HG02642 (cell line): ENCODE data around the gene DBET.
"Not testable (repeated sequence)": the region's sequence is repeated elsewhere in the genome, so short reads cannot be mapped to it uniquely, and the experiment has no call there.

Source experiments
- ATAC-seq: cut with Tn5 transposase; IDR thresholded peaks from one replicate; pipeline ENCODE4 v1.9.1; 2021; ENCODE audit warnings: mild to moderate bottlenecking; ENCODE audit not compliant: unreplicated experiment, poor library complexity

The DBET gene

GRCh38 chr4:190047627-190048026 lies 16.7 kb upstream of the DBET start:
- ATAC-seq = not testable (repeated sequence)

- not testable (repeated sequence) for ATAC-seq
Observed at GRCh38 chr4:190049378-190050239, 14.7 kb upstream of the DBET start.

GRCh38 chr4:190058997-190059396 lies 5.3 kb upstream of the DBET start:
- ATAC-seq = not testable (repeated sequence)

GRCh38 chr4:190064805-190065204 lies 503 bp downstream of the DBET start:
- ATAC-seq = not testable (repeated sequence)

- ATAC-seq = not testable (repeated sequence)
Observed at GRCh38 chr4:190068351-190068750, 4.0 kb downstream of the DBET start.

- ATAC-seq = not testable (repeated sequence)
Observed at GRCh38 chr4:190093052-190093451, 28.8 kb downstream of the DBET start.

- not testable (repeated sequence) for ATAC-seq
Observed at GRCh38 chr4:190094031-190094430, 29.7 kb downstream of the DBET start.

- not testable (repeated sequence) for ATAC-seq
Observed at GRCh38 chr4:190095335-190095734, 31.0 kb downstream of the DBET start.

- not testable (repeated sequence) for ATAC-seq
Observed at GRCh38 chr4:190099605-190100004, 35.3 kb downstream of the DBET start.

- not testable (repeated sequence) for ATAC-seq
Observed at GRCh38 chr4:190101525-190101924, 37.2 kb downstream of the DBET start.

GRCh38 chr4:190106191-190106590 lies 41.9 kb downstream of the DBET start:
- ATAC-seq = not testable (repeated sequence)

- ATAC-seq = not testable (repeated sequence)
Observed at GRCh38 chr4:190106611-190107480, 42.5 kb downstream of the DBET start.

- not testable (repeated sequence) for ATAC-seq
Observed at GRCh38 chr4:190107766-190108485, 43.6 kb downstream of the DBET start.

- not testable (repeated sequence) for ATAC-seq
Observed at GRCh38 chr4:190108756-190109155, 44.5 kb downstream of the DBET start.

- ATAC-seq = not testable (repeated sequence)
Observed at GRCh38 chr4:190109390-190110011, 45.2 kb downstream of the DBET start.

- ATAC-seq = not testable (repeated sequence)
Observed at GRCh38 chr4:190110033-190110432, 45.7 kb downstream of the DBET start.

GRCh38 chr4:190110570-190111295 lies 46.4 kb downstream of the DBET start:
- ATAC-seq = not testable (repeated sequence)

GRCh38 chr4:190112879-190113278 lies 48.6 kb downstream of the DBET start:
- not testable (repeated sequence) for ATAC-seq

GRCh38 chr4:190114991-190115390 lies 50.7 kb downstream of the DBET start:
- ATAC-seq = not testable (repeated sequence)
